Central memory CD4-positive, alpha-beta T cell (primary cell): Measurements from ENCODE around the gene LST1.

Source experiments
- DNase-seq: peaks from one replicate; pipeline ENCODE4 v3.0.0; 2022
- total RNA-seq, 3 experiments: gene quantifications; one replicate each; lab custom pipeline; 2026; lab: John Stamatoyannopoulos, UW

The LST1 gene
- total RNA-seq = 1.1 to 5.8 (median 3.7) reads per million in 3 experiments

DNA sequence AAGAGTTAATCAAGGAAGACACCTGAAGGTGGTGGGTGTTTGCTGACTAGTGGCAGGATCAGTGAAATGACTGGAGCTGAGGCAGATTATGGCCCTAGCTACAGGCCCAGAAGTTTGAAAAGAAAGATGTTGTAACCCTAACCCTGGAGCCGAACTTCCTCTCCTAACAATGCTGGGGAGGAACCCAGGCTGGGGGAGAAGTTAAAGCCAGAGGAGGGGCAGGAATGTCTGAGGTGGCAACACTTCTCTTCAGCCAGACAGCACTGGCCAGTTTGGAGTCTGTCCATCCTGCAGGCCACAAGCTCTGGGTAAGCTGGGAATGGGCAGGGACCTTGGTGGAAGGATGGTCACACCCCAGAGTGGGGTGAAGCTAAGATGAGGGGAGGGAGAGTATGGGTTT is at the start of gene LST1:
TSS of gene LST1 (plus strand) at position 270 of the 400 bp plus-strand sequence. CDS start 1,023 bp downstream, outside the sequence.
- no peak for DNase-seq

- no peak for DNase-seq
Measured at GRCh38 chr6:31538805-31539400, 47.2 kb upstream of the LST1 start.

DNA sequence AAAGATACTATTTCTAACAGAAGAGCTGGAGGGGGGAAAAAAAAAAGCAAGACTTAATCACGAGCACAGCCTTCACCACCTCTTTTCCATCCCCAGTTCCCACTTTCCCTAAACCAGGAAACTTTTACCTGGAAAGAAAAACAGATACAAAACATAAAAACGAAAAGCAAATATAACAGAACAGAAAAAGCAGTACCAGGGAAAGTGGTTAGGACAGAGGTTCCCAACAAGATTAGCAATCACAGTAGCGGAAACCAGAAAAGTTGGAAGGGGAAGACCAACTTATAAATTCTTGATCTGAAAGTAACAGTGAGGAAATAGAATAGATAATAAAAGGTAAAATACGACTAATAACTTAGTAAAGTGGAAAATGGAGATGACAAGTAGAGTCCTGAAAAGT is 45.4 kb upstream of the LST1 start:
- no peak for DNase-seq

- peak; percentile 81 for DNase-seq
Measured at GRCh38 chr6:31541059-31541657, 44.9 kb upstream of the LST1 start.

GRCh38 chr6:31541658-31542521 is 44.2 kb upstream of the LST1 start, which contains the start of gene DDX39B:
TSS of gene DDX39B (minus strand) at chr6:31542003. CDS start at chr6:31540532, 1,471 bp downstream.
- DNase-seq = peak; percentile 94

- DNase-seq = no peak
Measured at GRCh38 chr6:31543639-31544038, 42.4 kb upstream of the LST1 start.

- DNase-seq = no peak
Measured at GRCh38 chr6:31544676-31545075, 41.4 kb upstream of the LST1 start.

GRCh38 chr6:31545291-31545690 is 40.8 kb upstream of the LST1 start:
- DNase-seq = no peak

GRCh38 chr6:31546339-31546957 is 39.6 kb upstream of the LST1 start, which contains the start of gene ATP6V1G2:
TSS of gene ATP6V1G2 (minus strand) at chr6:31546608. CDS start at chr6:31546559, 49 bp downstream.
- DNase-seq = peak; percentile 78

DNA sequence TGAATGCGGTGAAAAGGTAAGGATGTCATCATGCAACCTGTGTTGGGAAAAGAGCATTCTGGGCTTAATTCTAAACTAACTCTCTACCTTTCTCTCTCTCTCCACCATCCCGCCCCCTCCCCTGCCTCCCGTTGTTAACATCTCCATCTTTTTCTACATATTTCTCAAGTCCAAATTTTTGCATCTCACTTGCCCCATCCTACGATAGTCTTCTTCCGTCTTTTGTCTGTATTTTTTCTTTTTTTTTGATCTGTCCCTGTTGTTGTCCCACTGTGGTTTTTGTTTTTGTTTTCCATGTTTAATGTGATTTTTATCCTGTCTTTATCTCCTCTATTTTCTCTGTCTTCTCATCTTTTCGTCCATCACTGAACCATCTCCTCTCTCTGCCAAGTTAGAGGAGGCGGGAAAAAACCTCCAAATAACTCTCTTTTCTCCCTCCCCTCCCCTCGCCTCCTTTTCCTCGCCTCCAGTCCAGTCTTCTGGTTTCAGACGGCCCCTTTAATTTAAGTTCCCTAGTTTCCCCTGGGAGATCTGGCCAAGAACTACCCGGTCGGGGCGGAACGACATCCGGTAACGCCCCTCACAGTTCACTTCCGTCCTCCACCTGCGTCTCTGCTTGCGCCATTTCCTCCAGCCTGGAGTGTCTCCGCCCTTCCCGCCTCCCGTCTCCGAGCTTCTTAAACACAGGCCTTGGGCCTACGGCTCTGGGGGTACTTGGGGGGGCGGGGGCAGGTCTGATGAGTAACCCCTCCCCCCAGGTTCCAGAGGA is 38.9 kb upstream of the LST1 start, which contains the start of gene NFKBIL1:
TSS of gene NFKBIL1 (plus strand) at position 651 of the 769 bp plus-strand sequence. CDS start at position 738, 87 bp downstream.
- peak; percentile 84 for DNase-seq

DNA sequence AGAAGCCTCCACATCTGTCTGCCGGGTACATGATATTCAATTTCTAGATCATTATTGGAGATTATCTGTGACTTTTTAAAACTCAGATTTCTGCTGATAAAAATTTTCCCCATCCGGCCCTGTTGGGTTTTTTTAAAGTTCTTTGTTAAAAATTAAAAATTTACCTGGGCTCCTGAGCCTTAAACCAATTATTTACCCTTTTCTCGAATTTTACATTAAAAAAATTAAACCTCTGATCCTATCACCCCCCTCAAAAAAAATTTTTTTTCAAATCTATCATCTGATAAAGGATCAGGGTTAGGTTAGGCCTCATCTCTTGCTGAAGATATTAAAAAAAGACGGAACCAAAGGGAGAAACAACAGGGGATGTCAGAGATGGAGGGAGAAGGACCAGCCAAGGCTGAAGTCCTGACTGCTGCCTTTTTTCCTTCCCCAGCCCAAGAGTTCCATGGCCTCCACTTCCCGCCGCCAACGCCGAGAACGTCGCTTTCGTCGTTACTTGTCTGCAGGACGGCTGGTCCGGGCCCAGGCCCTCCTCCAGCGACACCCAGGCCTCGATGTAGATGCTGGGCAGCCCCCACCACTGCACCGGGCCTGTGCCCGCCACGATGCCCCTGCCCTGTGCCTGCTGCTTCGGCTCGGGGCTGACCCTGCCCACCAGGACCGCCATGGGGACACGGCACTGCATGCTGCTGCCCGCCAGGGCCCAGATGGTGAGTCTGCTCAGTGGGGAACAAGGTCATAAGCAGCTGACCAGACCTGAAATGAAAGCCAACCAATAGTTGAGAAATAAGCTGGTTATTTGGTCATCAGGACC is 38.1 kb upstream of the LST1 start:
- DNase-seq = no peak

- no peak for DNase-seq
Measured at GRCh38 chr6:31548544-31548873, 37.6 kb upstream of the LST1 start.

- peak; percentile 64 for DNase-seq
Measured at GRCh38 chr6:31551371-31551770, 34.7 kb upstream of the LST1 start.

- DNase-seq = no peak
Measured at GRCh38 chr6:31556307-31556706, 29.8 kb upstream of the LST1 start.

DNA sequence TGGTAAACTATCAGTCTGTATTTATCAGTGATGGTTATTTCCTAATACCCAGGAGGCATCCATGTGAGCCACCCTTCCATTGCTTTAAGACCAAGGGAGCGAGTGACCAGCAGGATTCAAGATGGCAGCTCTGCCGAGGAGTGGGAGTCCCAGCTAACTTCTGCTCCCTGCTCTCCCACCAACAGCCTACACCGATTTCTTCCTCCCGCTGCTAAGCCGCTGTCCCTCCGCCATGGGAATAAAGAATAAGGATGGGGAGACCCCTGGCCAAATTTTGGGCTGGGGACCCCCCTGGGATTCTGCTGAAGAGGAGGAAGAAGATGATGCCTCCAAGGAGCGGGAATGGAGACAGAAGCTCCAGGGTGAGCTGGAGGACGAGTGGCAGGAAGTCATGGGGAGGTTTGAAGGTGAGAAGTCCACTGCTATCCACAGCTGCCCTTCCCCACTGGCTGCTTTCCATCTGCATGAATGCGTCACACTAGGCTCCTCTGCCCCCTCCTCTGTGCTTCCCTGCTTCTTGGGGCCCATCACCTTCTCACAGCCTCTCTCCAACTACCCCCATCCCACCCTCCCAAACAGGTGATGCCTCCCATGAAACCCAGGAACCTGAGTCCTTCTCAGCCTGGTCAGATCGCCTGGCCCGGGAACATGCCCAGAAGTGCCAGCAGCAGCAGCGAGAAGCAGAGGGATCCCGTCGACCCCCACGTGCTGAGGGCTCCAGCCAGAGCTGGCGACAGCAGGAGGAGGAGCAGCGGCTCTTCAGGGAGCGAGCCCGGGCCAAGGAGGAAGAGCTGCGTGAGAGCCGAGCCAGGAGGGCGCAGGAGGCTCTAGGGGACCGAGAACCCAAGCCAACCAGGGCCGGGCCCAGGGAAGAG is 28.4 kb upstream of the LST1 start:
- no peak for DNase-seq

- no peak for DNase-seq
Measured at GRCh38 chr6:31558318-31558625, 27.8 kb upstream of the LST1 start.

- peak; percentile 67 for DNase-seq
Measured at GRCh38 chr6:31558631-31559500, 27.2 kb upstream of the LST1 start.

DNA sequence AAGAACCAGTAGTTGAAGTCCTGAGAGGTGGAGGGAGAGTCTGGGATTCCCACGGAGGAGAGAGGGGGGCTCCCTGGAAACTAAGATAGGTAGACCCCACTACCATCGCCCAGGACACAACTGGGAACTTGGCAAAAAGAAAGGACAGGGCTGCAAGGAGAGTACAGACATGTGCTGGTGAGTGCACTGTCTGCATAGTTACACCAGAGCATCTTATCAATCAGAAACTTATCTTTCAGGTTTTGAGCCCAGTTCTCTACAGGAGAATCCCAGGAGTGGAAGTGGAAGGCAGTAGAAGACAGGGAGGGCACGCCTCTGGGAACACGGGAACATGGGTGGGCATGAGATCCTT is 26.5 kb upstream of the LST1 start:
- no peak for DNase-seq

DNA sequence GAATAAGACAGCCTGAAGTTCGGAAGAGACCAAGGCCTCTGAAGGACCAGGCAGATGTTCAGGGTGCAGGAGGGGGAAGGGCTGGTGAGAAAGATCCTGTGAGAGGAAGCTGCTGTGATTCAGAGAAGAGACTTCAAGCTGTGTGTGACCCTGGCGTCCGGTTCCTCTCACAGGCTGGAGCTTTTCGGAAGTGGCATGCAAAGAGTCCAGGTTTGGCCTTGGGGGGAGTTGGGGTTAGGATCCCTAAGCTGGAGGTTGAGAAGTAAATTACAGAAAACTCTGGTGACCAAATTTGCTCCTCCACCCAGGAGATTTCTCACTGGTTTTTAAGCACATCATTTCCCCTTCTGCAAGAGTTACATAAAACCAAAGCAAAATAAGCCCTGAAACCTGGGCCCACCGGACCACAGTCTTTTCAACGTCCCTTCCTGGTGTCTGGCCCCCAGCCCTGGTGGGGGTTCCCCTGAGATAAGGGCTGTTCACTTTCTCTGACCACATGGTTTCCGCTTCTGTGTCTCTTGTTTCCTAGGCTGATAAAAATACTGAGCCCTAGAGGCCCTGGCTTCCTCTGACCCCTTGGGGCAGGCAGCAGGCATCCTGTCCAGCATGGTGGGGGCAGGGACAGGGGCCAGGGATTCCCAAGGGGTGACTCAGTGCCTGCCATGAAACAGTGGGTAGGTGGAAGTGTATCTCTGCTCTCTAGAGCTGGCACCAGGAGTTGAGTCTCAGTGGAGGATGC is 25.9 kb upstream of the LST1 start:
- no peak for DNase-seq
